HG03439 (cell line): Measurements from ENCODE around the gene BPIFB2.

Experiments used
- ATAC-seq: cut with Tn5 transposase; IDR thresholded peaks from one replicate; pipeline ENCODE4 v1.9.1; 2021; ENCODE audit warnings: mild to moderate bottlenecking, moderate library complexity; ENCODE audit not compliant: unreplicated experiment

BPIFB2 gene

DNA sequence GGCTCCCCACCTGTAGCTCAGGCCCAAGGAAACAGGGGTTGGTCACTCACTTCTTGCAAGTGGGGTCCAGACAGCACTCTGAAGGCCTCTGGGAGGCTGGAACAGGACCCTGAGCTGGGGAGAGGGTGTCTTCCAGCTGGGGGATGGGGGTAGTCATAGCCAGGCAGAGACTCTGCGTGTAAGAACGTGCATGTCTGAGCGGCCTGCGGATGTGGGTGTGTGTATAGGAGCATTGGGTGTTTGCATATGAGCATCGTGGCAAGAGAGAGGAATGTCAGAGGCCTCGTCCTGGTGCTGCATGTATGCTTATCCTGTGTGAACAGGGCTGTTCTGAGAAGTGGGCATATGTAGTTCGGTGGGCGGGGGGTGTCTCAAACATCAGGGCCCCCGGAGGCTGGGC lies 58.3 kb downstream of the BPIFB2 start:
- no peak for ATAC-seq

DNA sequence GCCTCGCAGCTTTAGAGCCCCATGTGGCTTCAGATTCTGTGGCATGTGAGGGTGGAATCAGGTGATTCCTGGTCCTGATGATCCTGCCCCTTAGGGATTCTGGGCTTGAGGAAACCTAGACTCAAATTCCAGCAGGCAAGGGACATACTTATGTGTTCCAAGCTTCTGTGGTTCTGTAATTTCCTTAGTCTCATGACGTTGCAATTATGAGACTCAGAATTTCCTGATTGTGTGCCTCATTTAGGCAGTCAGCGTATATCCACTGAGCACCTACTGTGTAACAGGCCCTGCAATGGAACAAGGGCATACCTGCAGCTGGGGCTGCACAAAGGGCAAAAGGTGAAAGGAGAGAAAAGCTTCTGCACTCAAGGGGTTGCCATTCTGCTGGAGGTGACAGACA lies 60.3 kb downstream of the BPIFB2 start:
- ATAC-seq, result no peak

DNA sequence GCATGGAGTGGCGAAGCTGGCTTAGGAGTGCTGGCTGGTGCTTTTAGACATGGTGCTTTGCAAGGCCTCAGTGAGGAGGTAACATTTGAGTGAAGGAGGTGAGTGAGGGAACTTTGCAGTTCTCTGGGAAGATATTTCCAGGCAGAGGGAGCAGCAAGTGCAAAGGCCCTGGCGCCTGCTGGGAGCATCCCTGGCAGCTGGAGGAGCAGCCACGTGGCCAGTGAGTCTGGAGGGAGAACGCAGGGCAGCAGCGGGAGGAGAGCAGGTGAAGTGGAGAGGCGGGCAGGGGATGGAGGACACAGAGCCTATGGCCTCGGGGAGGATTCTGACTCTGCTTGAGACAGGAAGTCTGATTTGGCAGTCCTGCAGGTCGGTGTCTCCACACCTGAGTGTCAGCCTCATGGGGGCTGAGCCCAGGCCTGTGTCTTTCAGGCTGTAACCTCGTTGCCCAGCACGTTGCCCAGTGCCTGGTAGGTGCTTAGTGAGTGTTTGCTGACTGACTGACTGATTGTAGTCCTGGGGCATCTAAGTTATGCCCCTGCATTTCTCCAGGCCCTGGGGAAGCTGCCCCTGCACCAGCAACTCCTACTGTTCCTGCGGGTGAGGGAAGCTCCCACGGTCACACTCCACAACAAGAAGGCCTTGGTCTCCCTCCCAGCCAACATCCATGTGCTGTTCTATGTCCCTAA lies 60.9 kb downstream of the BPIFB2 start:
- no peak for ATAC-seq

DNA sequence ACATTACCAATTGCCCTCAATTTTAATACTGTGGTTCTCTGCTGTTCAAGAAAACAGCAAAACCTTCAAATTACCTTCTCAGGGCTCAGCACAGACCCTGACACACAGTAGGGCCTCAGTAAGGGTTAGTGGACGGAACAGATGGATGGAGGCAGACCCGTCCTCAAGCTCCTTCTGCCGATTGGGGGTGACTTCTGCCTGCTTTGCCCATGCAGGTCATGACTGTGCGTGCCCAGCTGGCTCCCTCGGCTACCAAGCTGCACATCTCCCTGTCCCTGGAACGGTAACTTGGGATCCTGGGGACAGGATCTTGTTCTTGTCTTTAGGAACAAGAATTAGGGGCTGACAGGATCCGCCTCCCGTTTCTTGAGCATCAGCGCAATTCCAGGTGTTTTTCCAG lies 62.2 kb downstream of the BPIFB2 start:
- ATAC-seq, result no peak

DNA sequence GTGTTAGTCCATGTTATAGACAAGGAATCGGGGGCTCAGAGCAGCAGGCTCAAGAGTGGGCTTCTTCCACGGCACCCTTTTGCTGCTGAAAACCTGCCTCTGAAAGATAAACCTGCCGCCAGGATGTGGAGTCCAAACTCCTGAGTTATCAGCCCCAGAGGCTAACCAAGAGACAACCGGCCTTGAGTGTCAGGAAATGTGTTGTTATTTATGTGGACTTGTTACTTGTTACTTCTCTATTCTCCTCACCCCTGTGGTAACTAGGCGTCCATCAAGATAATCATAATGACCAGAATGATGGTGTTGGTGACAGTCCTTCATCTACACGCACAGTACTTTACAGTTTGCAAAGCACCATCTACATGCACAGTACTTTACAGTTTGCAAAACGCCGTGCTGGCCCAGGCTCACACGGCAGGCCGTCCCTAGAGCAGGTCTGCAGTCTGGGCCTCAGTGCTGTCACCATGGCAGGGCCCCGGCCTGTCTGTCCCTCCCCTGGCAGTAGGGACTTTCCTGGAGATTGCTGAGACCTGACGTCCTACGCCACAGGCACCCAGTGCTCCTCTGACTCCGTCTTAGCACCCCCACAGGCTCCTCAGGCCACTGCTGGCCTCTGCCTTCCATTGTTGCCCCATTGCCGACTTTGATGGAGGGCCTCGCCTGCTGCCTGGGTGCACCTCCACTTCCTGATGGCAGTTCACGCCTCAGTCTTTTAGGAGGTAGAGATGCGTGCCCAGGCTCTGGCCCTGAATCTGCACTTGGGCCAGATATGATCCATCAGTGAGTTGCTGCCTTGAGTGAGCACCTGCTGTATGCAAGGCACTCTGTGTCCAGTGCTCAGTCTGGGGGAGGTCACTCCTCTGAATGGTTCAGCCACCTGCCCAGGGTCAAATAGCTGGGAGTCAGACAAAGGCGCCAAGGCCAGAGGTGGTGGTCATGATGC lies 62.9 kb downstream of the BPIFB2 start:
- no peak for ATAC-seq

DNA sequence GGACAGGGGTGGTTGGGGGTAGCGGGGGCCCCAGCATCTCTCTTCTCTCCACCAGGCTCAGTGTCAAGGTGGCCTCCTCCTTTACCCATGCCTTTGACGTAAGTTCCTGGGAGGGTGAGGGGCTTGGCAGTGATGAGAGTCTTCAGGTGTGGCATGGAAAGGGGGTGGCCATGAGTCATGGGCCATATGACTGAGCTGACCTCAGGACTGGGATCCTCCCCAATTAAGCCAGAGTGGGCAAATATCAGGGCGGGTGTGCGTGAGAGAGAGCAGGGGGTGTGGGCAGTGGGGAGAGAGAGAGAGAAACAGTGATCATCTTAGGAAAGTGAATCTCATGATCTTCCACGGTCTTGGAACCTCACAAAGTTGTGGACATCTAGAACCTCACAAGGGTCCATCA lies 63.7 kb downstream of the BPIFB2 start:
- ATAC-seq, result no peak

DNA sequence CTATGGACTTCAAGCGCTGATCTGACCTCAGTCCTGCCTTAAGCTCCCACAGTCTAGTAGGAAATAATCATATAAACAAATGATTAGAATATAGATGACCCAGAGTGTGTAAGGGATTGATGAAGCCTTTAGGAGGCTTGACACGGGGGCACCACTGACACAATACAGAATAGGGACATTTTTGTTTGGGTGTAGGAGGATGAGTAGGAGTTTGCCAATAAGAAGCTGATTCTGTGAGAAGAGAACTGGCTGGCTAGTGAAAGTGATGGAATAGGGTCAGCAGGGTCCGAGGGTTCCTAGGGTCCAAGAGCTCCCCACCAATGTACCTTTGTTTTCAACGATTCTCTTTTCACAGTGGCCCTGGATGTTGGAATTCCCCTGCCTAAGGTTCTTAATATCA lies 64.9 kb downstream of the BPIFB2 start:
- ATAC-seq, result no peak

DNA sequence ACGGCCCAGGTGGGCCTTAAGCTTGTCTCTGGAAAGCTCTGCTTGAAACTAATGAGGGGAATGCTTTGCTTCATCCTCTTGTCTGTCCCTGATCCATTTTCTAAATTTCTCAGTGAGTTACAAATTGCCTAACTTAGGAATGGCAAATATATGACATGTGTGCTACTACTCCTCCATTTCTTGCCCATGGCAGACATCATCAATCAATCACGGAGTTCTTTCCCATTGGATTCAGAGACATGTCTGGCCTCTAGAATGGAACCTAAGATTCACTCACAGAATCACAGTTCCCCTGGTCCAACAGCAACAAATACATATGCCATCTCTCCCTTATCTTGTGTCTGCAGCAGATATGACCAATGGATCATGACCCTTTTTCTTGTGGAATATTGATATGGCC lies 65.3 kb downstream of the BPIFB2 start:
- no peak for ATAC-seq
